Activated T-cell treated with anti-CD3 and anti-CD28 coated beads for 4 hours (primary cell): Measurements from ENCODE around the gene FARSB.
"Not testable (repeated sequence)": the region's sequence is repeated elsewhere in the genome, so short reads cannot be mapped to it uniquely, and the experiment has no call there.

Experiments
- DNase-seq: peaks from one replicate; pipeline ENCODE4 v3.0.0-alpha.2; 2020

The FARSB gene

GRCh38 chr2:222655787-222656525 lies at the start of gene FARSB:
TSS of gene FARSB (minus strand) at chr2:222656092. CDS start at chr2:222656073, 19 bp downstream.
- DNase-seq = peak; percentile 89

- no peak for DNase-seq
These were observed 48.0 kb upstream of the FARSB start for GRCh38 chr2:222703886-222704285.

GRCh38 chr2:222703091-222703490 lies 47.2 kb upstream of the FARSB start:
- DNase-seq = no peak

GRCh38 chr2:222701721-222702131 lies 45.8 kb upstream of the FARSB start:
- DNase-seq = no peak

- DNase-seq = no peak
These were observed 45.3 kb upstream of the FARSB start for GRCh38 chr2:222701233-222701632.

- DNase-seq = no peak
These were observed 42.4 kb upstream of the FARSB start for GRCh38 chr2:222698276-222698675.

GRCh38 chr2:222693837-222694236 lies 37.9 kb upstream of the FARSB start:
- no peak for DNase-seq

- DNase-seq = not testable (repeated sequence)
These were observed 37.5 kb upstream of the FARSB start for GRCh38 chr2:222693413-222693812.

- peak; percentile 57 for DNase-seq
These were observed 34.8 kb upstream of the FARSB start for GRCh38 chr2:222690564-222691200.

GRCh38 chr2:222689322-222689721 lies 33.4 kb upstream of the FARSB start:
- DNase-seq = no peak

GRCh38 chr2:222688917-222689316 lies 33.0 kb upstream of the FARSB start:
- DNase-seq = no peak

- no peak for DNase-seq
These were observed 30.3 kb upstream of the FARSB start for GRCh38 chr2:222686086-222686750.

- no peak for DNase-seq
These were observed 27.9 kb upstream of the FARSB start for GRCh38 chr2:222683805-222684204.

GRCh38 chr2:222677981-222678380 lies 22.1 kb upstream of the FARSB start:
- no peak for DNase-seq

GRCh38 chr2:222673883-222674282 lies 18.0 kb upstream of the FARSB start:
- DNase-seq = no peak

- DNase-seq = no peak
These were observed 17.4 kb upstream of the FARSB start for GRCh38 chr2:222673273-222673672.

GRCh38 chr2:222672068-222672401 lies 16.1 kb upstream of the FARSB start:
- DNase-seq = no peak

GRCh38 chr2:222671259-222672067 lies 15.6 kb upstream of the FARSB start, which contains the start of gene MOGAT1:
TSS of gene MOGAT1 (plus strand) at chr2:222671658. CDS start at chr2:222671786, 128 bp downstream.
- DNase-seq = no peak

GRCh38 chr2:222670191-222671038 lies 14.5 kb upstream of the FARSB start:
- no peak for DNase-seq

- DNase-seq = no peak
These were observed 13.5 kb upstream of the FARSB start for GRCh38 chr2:222669353-222669752.

- DNase-seq = no peak
These were observed 12.7 kb upstream of the FARSB start for GRCh38 chr2:222668494-222669154.

- no peak for DNase-seq
These were observed 7.6 kb upstream of the FARSB start for GRCh38 chr2:222663479-222663878.
